K562 (cell line): Measurements from ENCODE around the gene GPR85.

Experiments
- CBX3 ChIP-seq, 2 experiments: IDR thresholded peaks; 1 replicate in 1 of 2; 2 replicates in 1 of 2; pipeline ENCODE4 v1.6.1; 2012; ENCODE audit warnings: inconsistent platforms in 2 of 2, low read length in 2 of 2, borderline replicate concordance in 1 of 2, control low read depth in 1 of 2
- CBX8 ChIP-seq: fragments of 200-600 bp; sonication (generic); IDR thresholded peaks from 2 replicates; pipeline ENCODE4 v1.6.1; 2012; ENCODE audit warnings: borderline replicate concordance, mixed run types, low read depth, mild to moderate bottlenecking, moderate library complexity, mixed read lengths, low read length, control low read depth, inconsistent platforms; ENCODE audit not compliant: poor library complexity, severe bottlenecking; ENCODE audit errors: extremely low read depth
- CTCF ChIP-seq, 3 experiments: IDR thresholded peaks in 2 of 3; conservative IDR thresholded peaks in 1 of 3; 2 replicates each; pipeline ENCODE4 v1.5.1; 2011 to 2012; ENCODE audit warnings: low read length in 3 of 3, mild to moderate bottlenecking in 3 of 3, control low read depth in 2 of 3, improper control_type of control experiment in 1 of 3, inconsistent platforms in 1 of 3, low read depth in 1 of 3, mixed read lengths in 1 of 3, moderate library complexity in 1 of 3; ENCODE audit not compliant: insufficient read depth in 2 of 3
- HDAC2 ChIP-seq: fragments of 450-650 bp; IDR thresholded peaks from 2 replicates; pipeline ENCODE4 v1.6.1; 2016; ENCODE audit warnings: mild to moderate bottlenecking
- MAZ ChIP-seq, 2 experiments: fragments of 450-650 bp in 1 of 2; sonication (generic) in 1 of 2; formaldehyde crosslinking; IDR thresholded peaks in 1 of 2; conservative IDR thresholded peaks in 1 of 2; 2 replicates each; pipeline versions ENCODE4 v1.4.0 to v1.5.0; 2020; ENCODE audit warnings: mild to moderate bottlenecking in 1 of 2, missing genetic modification reagents in 1 of 2
- NCOA1 ChIP-seq: fragments of 450-650 bp; IDR thresholded peaks from 2 replicates; pipeline ENCODE4 v1.6.1; 2016; ENCODE audit warnings: low read depth
- TBL1XR1 ChIP-seq, 2 experiments: IDR thresholded peaks; 2 replicates each; pipeline ENCODE4 v1.6.1; 2012; ENCODE audit warnings: improper control_type of control experiment in 2 of 2, low read length in 2 of 2, mild to moderate bottlenecking in 1 of 2
- ZNF561 ChIP-seq: fragments of 450-650 bp; formaldehyde crosslinking; conservative IDR thresholded peaks from 2 replicates; pipeline ENCODE4 v1.4.0; 2020; ENCODE audit warnings: mild to moderate bottlenecking, moderate library complexity
- TF ChIP-seq, protein P1 (sequence below), 2 experiments: IDR thresholded peaks; 2 replicates each; pipeline ENCODE4 v1.6.1; 2011; ENCODE audit warnings: borderline replicate concordance in 1 of 2, control low read depth in 1 of 2, low read depth in 1 of 2, low read length in 1 of 2, mild to moderate bottlenecking in 1 of 2, mixed read lengths in 1 of 2, moderate library complexity in 1 of 2; ENCODE audit not compliant: insufficient read depth in 1 of 2, insufficient read length in 1 of 2, poor library complexity in 1 of 2, severe bottlenecking in 1 of 2; ENCODE audit errors: extremely low read depth in 1 of 2
- TF ChIP-seq, protein P2 (sequence below): fragments of 200-800 bp; sonication (Bioruptor generic); IDR thresholded peaks from 2 replicates; pipeline ENCODE4 v1.6.1; 2016; ENCODE audit warnings: missing genetic modification characterization, missing compliant biosample characterization

DNA sequence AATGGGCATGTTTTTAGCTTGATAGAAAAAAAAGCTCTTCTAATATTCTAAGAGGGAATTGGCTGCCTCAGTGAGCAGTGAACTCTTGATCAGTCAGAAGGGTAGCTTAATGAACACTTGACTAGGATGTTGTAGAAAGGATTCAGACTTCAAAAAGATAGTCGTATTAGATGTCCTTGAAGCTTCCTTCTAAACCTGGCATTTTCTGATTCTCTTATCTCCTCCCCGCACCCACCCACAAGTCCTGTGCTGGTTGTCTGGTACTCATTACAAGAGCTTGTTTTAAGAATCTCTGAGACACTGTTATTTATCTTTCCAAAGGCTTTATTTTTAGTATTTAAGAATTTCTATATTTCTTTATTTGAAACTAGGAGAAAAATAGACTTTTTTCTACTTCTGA, 39.1 kb upstream of the GPR85 start:
- TF ChIP-seq NCOA1 (no peak), HDAC2 (no peak), CBX8 (no peak), CTCF (IDR thresholded peaks at IDR 0.05 in 2 of 3, conservative IDR thresholded peaks at IDR 0.05 in 1 of 3; ENCODE audit: insufficient read depth in 2 of 3, low read depth in 1 of 3, low read length in 3 of 3) (no peak), CBX3 (IDR thresholded peaks at IDR 0.05; ENCODE audit: borderline replicate concordance in 1 of 2, low read length in 2 of 2) (no peak), ZNF561 (CRISPR knock-in tag) (no peak), MAZ (CRISPR knock-in tag; conservative IDR thresholded peaks at IDR 0.05 in 1 of 2, IDR thresholded peaks at IDR 0.05 in 1 of 2) (no peak), TBL1XR1 (IDR thresholded peaks at IDR 0.05; ENCODE audit: low read length in 2 of 2) (no peak)
- TF ChIP-seq, protein P1, sequence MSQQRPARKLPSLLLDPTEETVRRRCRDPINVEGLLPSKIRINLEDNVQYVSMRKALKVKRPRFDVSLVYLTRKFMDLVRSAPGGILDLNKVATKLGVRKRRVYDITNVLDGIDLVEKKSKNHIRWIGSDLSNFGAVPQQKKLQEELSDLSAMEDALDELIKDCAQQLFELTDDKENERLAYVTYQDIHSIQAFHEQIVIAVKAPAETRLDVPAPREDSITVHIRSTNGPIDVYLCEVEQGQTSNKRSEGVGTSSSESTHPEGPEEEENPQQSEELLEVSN (IDR thresholded peaks at IDR 0.05; ENCODE audit: borderline replicate concordance in 1 of 2, extremely low read depth in 1 of 2, insufficient read depth in 1 of 2, insufficient read length in 1 of 2, low read depth in 1 of 2, low read length in 1 of 2, poor library complexity in 1 of 2, severe bottlenecking in 1 of 2), result no peak
- TF ChIP-seq, protein P2, sequence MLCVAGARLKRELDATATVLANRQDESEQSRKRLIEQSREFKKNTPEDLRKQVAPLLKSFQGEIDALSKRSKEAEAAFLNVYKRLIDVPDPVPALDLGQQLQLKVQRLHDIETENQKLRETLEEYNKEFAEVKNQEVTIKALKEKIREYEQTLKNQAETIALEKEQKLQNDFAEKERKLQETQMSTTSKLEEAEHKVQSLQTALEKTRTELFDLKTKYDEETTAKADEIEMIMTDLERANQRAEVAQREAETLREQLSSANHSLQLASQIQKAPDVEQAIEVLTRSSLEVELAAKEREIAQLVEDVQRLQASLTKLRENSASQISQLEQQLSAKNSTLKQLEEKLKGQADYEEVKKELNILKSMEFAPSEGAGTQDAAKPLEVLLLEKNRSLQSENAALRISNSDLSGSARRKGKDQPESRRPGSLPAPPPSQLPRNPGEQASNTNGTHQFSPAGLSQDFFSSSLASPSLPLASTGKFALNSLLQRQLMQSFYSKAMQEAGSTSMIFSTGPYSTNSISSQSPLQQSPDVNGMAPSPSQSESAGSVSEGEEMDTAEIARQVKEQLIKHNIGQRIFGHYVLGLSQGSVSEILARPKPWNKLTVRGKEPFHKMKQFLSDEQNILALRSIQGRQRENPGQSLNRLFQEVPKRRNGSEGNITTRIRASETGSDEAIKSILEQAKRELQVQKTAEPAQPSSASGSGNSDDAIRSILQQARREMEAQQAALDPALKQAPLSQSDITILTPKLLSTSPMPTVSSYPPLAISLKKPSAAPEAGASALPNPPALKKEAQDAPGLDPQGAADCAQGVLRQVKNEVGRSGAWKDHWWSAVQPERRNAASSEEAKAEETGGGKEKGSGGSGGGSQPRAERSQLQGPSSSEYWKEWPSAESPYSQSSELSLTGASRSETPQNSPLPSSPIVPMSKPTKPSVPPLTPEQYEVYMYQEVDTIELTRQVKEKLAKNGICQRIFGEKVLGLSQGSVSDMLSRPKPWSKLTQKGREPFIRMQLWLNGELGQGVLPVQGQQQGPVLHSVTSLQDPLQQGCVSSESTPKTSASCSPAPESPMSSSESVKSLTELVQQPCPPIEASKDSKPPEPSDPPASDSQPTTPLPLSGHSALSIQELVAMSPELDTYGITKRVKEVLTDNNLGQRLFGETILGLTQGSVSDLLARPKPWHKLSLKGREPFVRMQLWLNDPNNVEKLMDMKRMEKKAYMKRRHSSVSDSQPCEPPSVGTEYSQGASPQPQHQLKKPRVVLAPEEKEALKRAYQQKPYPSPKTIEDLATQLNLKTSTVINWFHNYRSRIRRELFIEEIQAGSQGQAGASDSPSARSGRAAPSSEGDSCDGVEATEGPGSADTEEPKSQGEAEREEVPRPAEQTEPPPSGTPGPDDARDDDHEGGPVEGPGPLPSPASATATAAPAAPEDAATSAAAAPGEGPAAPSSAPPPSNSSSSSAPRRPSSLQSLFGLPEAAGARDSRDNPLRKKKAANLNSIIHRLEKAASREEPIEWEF (CRISPR knock-in tag), result no peak
